OCI-LY7 (cell line): ENCODE results near the gene MSTN.

Source experiments
- CTCF ChIP-seq: fragments of 200-600 bp; sonication (generic); conservative IDR thresholded peaks from 2 replicates; pipeline ENCODE4 v1.5.1; 2014; ENCODE audit warnings: mild to moderate bottlenecking, antibody characterized with exemption, low read length, moderate library complexity, mixed read lengths
- EZH2phosphoT487 ChIP-seq: fragments of 200-600 bp; sonication (generic); IDR thresholded peaks from 2 replicates; pipeline ENCODE4 v1.6.1; 2018; ENCODE audit warnings: low read depth, borderline replicate concordance, mild to moderate bottlenecking, mixed run types, antibody characterized with exemption, low read length, moderate library complexity, mixed read lengths

- TF ChIP-seq CTCF, result no peak
- TF ChIP-seq EZH2phosphoT487, result no peak
Observed at GRCh38 chr2:190111166-190111565, 48.6 kb upstream of the MSTN start.
